Activated naive CD4-positive, alpha-beta T cell treated with anti-CD3 and anti-CD28 coated beads, Interleukin-2, amount 10 ng/mL, durations not matched to agents 7 days and 5 days (primary cell): ENCODE data around the gene SIPA1L3.
A peak's percentile ranks its signal among the peaks of the same experiment; 100 is the strongest.
"Not testable (repeated sequence)": the region's sequence is repeated elsewhere in the genome, so short reads cannot be mapped to it uniquely, and the experiment has no call there.

Source experiments
- CTCF ChIA-PET: fragments of 350-600 bp; sonication (Branson Sonifier 250); formaldehyde crosslinking; loops from one replicate; lab custom pipeline; 2021; ENCODE audit warnings: antibody characterized with exemption; lab: Charles Lee
- DNase-seq: peaks from one replicate; pipeline ENCODE4 v3.0.0-alpha.2; 2020
- H3K27ac Mint-ChIP-seq: one replicate; pipeline ENCODE4 v1.8.0; 2021; ENCODE audit warnings: mild to moderate bottlenecking, moderate library complexity, mixed read lengths
- H3K27me3 Mint-ChIP-seq: one replicate; pipeline ENCODE4 v1.8.0; 2021; ENCODE audit warnings: mild to moderate bottlenecking, mixed read lengths
- H3K36me3 Mint-ChIP-seq: one replicate; pipeline ENCODE4 v1.8.0; 2021; ENCODE audit warnings: mixed read lengths
- H3K4me1 Mint-ChIP-seq: one replicate; pipeline ENCODE4 v1.8.0; 2021; ENCODE audit warnings: mixed read lengths
- H3K4me3 Mint-ChIP-seq: one replicate; pipeline ENCODE4 v1.8.0; 2021; ENCODE audit warnings: mild to moderate bottlenecking, moderate library complexity, mixed read lengths
- H3K9me3 Mint-ChIP-seq: one replicate; pipeline ENCODE4 v1.8.0; 2021; ENCODE audit warnings: mixed read lengths

SIPA1L3 gene

GRCh38 chr19:38062959-38063761 is 156.2 kb downstream of the SIPA1L3 start:
- Mint-ChIP-seq H3K27ac (no peak overlapping the region), H3K36me3 (peaks cover 3% of the 10 kb centered on the region), H3K4me1 (peaks cover 22% of the 10 kb centered on the region), H3K27me3 (no peaks in the 10 kb centered on the region), H3K9me3 (no peaks in the 10 kb centered on the region), H3K4me3 (no peak overlapping the region)
- DNase-seq, result no peak
- CTCF ChIA-PET, result interaction anchor here (0.6 kb wide), 1 partner anchor 83 kb away, joined by 3 read pairs; no protein-coding TSS in a partner anchor

GRCh38 chr19:38063928-38064327 is 156.9 kb downstream of the SIPA1L3 start:
- CTCF ChIA-PET, result no interaction called here
- H3K27me3 Mint-ChIP-seq, result no peaks in the 10 kb centered on the region
- peaks cover 16% of the 10 kb centered on the region for H3K4me1 Mint-ChIP-seq
- no peak for DNase-seq
- H3K27ac Mint-ChIP-seq, result no peak overlapping the region
- no peaks in the 10 kb centered on the region for H3K9me3 Mint-ChIP-seq
- peaks cover 3% of the 10 kb centered on the region for H3K36me3 Mint-ChIP-seq
- H3K4me3 Mint-ChIP-seq, result no peak overlapping the region

- no peaks in the 10 kb centered on the region for H3K27me3 Mint-ChIP-seq
- peaks cover under 1% of the 10 kb centered on the region for H3K36me3 Mint-ChIP-seq
- H3K9me3 Mint-ChIP-seq, result no peaks in the 10 kb centered on the region
- H3K4me3 Mint-ChIP-seq, result no peak overlapping the region
- H3K4me1 Mint-ChIP-seq, result peaks cover 10% of the 10 kb centered on the region
- DNase-seq, result no peak
- CTCF ChIA-PET, result interaction anchor here (0.8 kb wide), 1 partner anchor 30 kb away, joined by 3 read pairs; no protein-coding TSS in a partner anchor
- H3K27ac Mint-ChIP-seq, result no peak overlapping the region
These were observed 157.8 kb downstream of the SIPA1L3 start for GRCh38 chr19:38064661-38065425.

DNA sequence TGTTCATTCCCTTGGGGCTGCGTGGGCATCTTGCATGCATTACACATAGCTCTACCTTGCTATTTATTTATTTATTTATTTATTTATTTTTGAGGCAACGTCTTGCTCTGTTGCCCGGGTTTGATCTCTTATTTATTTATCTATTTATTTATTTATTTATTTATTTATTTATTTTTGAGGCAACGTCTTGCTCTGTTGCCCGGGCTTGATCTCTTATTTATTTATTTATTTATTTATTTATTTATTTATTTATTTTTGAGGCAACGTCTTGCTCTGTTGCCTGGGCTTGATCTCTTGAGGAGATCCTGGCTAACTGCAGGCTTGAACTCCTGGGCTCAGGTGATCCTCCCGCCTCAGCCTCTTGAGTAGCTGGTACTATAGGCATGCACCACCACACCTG is 158.8 kb downstream of the SIPA1L3 start:
- H3K4me3 Mint-ChIP-seq, H3K36me3 Mint-ChIP-seq, CTCF ChIA-PET, H3K4me1 Mint-ChIP-seq, H3K27me3 Mint-ChIP-seq, DNase-seq, H3K9me3 Mint-ChIP-seq, H3K27ac Mint-ChIP-seq: not testable (repeated sequence)

DNA sequence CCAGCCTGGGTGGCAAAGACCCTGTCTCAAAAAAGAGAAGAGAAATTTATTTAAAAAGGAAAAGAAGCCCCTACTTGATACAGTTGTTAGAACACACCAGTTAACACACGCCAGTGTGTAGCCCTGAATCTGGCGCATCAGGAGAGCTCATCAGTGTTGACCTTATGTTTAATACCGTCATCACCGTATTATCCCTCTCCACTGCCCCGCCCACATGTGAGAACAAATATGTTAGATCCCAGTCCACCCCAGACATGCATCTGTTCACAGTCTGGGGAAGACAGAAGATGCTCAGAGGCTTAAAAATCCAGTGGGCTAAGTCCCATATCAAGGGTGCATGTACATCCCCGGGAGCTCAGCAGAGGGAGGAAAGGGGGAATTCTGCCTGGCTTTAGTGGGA is 161.8 kb downstream of the SIPA1L3 start:
- DNase-seq, result no peak
- Mint-ChIP-seq H3K36me3 (no peaks in the 10 kb centered on the region), H3K4me3 (no peak overlapping the region), H3K27me3 (no peaks in the 10 kb centered on the region), H3K27ac (no peak overlapping the region), H3K9me3 (no peaks in the 10 kb centered on the region), H3K4me1 (no peaks in the 10 kb centered on the region)
- CTCF ChIA-PET, result no interaction called here

DNA sequence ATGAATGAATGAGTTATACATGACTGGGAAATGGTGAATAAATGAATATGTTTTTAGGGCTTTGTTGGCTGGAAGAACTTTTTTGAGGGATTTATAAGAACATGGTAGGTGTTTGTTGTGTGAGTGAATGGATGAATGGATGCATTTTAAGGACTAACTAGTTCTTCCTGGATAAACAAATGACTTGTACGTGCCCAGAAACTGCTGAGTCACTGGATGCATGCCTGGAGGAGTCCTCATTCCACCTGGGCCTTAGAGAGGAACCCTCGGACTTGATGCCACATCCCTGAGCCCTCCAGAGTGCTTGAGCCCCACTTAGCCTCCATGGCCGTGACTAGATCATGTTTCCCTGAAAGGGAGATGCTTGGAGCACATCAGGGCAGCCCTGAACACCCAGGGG is 163.6 kb downstream of the SIPA1L3 start:
- DNase-seq, result no peak
- H3K36me3 Mint-ChIP-seq, result no peaks in the 10 kb centered on the region
- no peak overlapping the region for H3K27ac Mint-ChIP-seq
- no peaks in the 10 kb centered on the region for H3K4me1 Mint-ChIP-seq
- CTCF ChIA-PET, result no interaction called here
- no peaks in the 10 kb centered on the region for H3K9me3 Mint-ChIP-seq
- H3K27me3 Mint-ChIP-seq, result no peaks in the 10 kb centered on the region
- no peak overlapping the region for H3K4me3 Mint-ChIP-seq

DNA sequence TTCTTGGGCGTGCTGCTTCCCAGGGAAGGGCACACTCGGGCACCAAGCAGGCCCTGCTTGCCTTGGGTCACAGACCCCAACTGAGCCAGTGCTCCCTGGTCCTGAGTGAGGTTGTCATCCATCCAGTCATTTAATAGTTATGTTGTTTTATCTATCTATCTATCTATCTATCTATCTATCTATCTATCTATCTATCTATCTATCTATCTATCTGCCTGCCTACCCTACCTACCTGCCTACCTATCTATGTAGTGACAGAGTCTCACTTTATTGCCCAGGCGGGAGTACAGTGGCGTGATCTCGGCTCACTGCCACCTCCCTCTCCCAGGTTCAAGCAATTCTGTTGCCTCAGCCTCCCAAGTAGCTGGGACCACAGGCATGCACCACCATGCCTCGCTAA is 164.0 kb downstream of the SIPA1L3 start:
- H3K36me3 Mint-ChIP-seq, CTCF ChIA-PET, DNase-seq, H3K27ac Mint-ChIP-seq, H3K4me3 Mint-ChIP-seq, H3K27me3 Mint-ChIP-seq, H3K4me1 Mint-ChIP-seq, H3K9me3 Mint-ChIP-seq: not testable (repeated sequence)

- DNase-seq, result no peak
- peaks cover under 1% of the 10 kb centered on the region for H3K9me3 Mint-ChIP-seq
- no peaks in the 10 kb centered on the region for H3K27me3 Mint-ChIP-seq
- no peak overlapping the region for H3K27ac Mint-ChIP-seq
- no peaks in the 10 kb centered on the region for H3K4me1 Mint-ChIP-seq
- H3K4me3 Mint-ChIP-seq, result no peak overlapping the region
- CTCF ChIA-PET, result no interaction called here
- no peaks in the 10 kb centered on the region for H3K36me3 Mint-ChIP-seq
These were observed 164.6 kb downstream of the SIPA1L3 start for GRCh38 chr19:38071647-38072046.

- CTCF ChIA-PET, result no interaction called here
- Mint-ChIP-seq H3K4me3 (no peak overlapping the region), H3K27ac (peak overlapping the region; percentile 6)
These were observed 166.1 kb downstream of the SIPA1L3 start for GRCh38 chr19:38072776-38073750.

GRCh38 chr19:38073841-38074685 is 167.1 kb downstream of the SIPA1L3 start:
- H3K9me3 Mint-ChIP-seq, result peaks cover 4% of the 10 kb centered on the region
- H3K4me3 Mint-ChIP-seq, result no peak overlapping the region
- DNase-seq, result no peak
- no peaks in the 10 kb centered on the region for H3K4me1 Mint-ChIP-seq
- H3K36me3 Mint-ChIP-seq, result no peaks in the 10 kb centered on the region
- H3K27ac Mint-ChIP-seq, result peak overlapping the region; percentile 40
- no peaks in the 10 kb centered on the region for H3K27me3 Mint-ChIP-seq
- CTCF ChIA-PET, result no interaction called here

More at GRCh38 chr19:38072776-38073750, 166.1 kb downstream of the SIPA1L3 start:
- Mint-ChIP-seq H3K9me3 (peaks cover 4% of the 10 kb centered on the region), H3K4me1 (no peaks in the 10 kb centered on the region), H3K36me3 (no peaks in the 10 kb centered on the region), H3K27me3 (no peaks in the 10 kb centered on the region)
- no peak for DNase-seq

DNA sequence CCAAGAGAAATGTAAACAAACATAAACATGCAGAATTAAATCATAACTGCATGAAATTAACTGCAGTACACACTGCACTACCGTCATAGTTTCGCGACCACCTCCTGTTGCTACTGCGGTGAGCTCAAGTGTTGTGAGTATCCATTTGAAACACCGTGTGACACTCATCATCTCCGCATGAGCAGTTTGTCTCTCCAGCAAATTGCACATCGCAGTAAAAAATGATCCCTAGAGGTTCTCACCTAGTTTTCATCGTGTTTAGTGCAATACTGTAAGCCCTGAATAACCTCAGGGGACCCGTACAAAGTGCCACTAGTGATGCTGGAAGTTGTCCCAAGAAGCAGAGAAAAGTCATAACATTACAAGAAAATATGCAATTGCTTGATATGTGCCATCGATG is 169.3 kb downstream of the SIPA1L3 start:
- H3K27ac Mint-ChIP-seq, result no peak overlapping the region
- H3K9me3 Mint-ChIP-seq, result peaks cover 4% of the 10 kb centered on the region
- CTCF ChIA-PET, result no interaction called here
- no peak for DNase-seq
- H3K36me3 Mint-ChIP-seq, result no peaks in the 10 kb centered on the region
- no peak overlapping the region for H3K4me3 Mint-ChIP-seq
- no peaks in the 10 kb centered on the region for H3K27me3 Mint-ChIP-seq
- H3K4me1 Mint-ChIP-seq, result peaks cover 10% of the 10 kb centered on the region

- CTCF ChIA-PET, result no interaction called here
- Mint-ChIP-seq H3K9me3 (peaks cover 4% of the 10 kb centered on the region), H3K4me1 (peaks cover 10% of the 10 kb centered on the region), H3K27ac (no peak overlapping the region), H3K36me3 (peaks cover 6% of the 10 kb centered on the region), H3K4me3 (no peak overlapping the region), H3K27me3 (no peaks in the 10 kb centered on the region)
- no peak for DNase-seq
These were observed 171.4 kb downstream of the SIPA1L3 start for GRCh38 chr19:38078302-38078930.

DNA sequence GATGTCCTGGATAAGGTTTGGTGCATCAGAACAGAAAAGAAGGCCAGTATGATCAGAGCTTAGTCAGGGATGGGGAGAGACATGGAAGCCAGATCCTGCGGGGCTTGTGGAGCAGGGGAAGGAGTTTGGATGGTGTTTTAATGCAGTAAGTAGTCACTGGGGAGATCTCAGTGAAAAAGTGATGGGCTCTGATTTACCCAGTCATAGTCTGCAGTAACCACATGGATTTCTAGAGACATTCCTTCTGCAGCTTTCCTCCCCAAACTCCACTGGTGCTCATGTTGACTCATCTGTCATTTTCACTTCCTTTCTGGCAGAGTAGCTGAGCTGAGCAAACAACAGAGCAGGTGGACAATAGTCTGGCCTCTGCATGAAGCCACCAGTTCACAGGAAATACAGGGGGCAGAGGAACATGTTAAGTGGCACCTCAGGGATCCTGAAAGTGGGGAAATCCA is 172.9 kb downstream of the SIPA1L3 start:
- peaks cover 4% of the 10 kb centered on the region for H3K9me3 Mint-ChIP-seq
- CTCF ChIA-PET, result interaction anchor here (0.5 kb wide), 1 partner anchor 15 kb away, joined by 3 read pairs; no protein-coding TSS in a partner anchor
- no peak for DNase-seq
- peak overlapping the region; percentile 63 for H3K27ac Mint-ChIP-seq
- H3K4me1 Mint-ChIP-seq, result peaks cover 10% of the 10 kb centered on the region
- no peak overlapping the region for H3K4me3 Mint-ChIP-seq
- peaks cover 7% of the 10 kb centered on the region for H3K36me3 Mint-ChIP-seq
- H3K27me3 Mint-ChIP-seq, result no peaks in the 10 kb centered on the region
